Left renal cortex interstitium (tissue), 4 donors: Measurements from ENCODE around the gene IRX1. TPM values are rescaled to one million over a fixed set of nuclear protein-coding genes. Genes with fewer than 3 reads are reported as not detected.

Experiments
- DNase-seq, 4 donors: peaks; one replicate each; pipeline ENCODE4 v3.0.0-alpha.2; 2013; ENCODE audit warnings: low read depth in 4 of 4, low spot score in 2 of 4, missing footprints in 1 of 4
- polyA plus RNA-seq, 4 donors: library from polyadenylated mRNA; unstranded; fragments of 120-200 nt; gene quantifications; one replicate each; pipeline ENCODE4 v1.2.1, GENCODE V29; 2013; ENCODE audit not compliant: insufficient read length in 4 of 4

IRX1 gene
- polyA plus RNA-seq, 4 donors = 25.4 to 50.3 (median 42.3) TPM

DNA sequence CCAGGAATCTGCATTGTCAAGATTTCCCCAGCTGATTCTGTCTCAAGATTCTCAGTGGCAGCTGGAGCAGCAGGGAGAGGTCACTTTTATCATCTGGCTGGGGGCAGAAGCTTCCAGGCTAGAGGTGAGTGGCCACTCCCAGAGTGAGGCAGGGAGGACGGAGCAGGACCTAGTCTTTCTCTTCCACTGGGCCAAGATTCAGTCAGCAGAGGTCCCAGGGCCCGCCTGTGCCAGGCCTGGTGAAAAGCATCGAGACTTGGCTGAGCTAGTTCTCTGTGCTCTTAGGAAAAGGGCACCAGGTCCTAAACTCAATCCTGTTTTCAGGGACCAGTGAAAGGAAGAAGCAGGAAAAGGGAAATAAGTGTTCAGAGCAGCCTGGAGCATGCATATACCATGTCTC is 46.6 kb downstream of the IRX1 start:
- no peak for DNase-seq

DNA sequence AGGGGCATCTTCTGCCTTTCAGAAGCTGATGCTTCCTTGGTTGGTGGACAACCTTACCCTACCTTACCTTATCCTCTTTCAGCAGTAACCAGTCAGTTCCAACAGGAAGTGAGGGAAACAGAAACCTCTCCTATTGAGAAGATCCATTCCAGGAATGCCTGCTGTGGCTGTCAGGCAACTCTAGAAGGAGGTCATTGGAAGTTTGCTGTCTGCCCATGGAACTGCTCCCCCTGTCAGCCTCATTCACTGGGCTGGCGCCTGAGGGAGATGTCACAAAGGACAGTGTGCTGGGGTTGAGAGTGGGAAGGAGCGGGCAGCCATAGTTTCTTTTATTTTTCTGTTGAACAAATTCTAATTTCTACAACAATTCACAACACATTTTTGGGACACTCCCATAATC is 54.7 kb downstream of the IRX1 start:
- no peak for DNase-seq

GRCh38 chr5:3650868-3651267 is 55.2 kb downstream of the IRX1 start:
- no peak for DNase-seq
